ENCODE measurements around the gene GCN1. TPM values are rescaled to one million over a fixed set of nuclear protein-coding genes. Genes with fewer than 3 reads are reported as not detected.

The GCN1 gene
- total RNA-seq, 2 donors from 2014 or later = 39.3 to 120 TPM

GRCh38 chr12:120158351-120158750, 36.2 kb downstream of the GCN1 start:
- H3K27me3 ChIP-seq (replicated peaks; ENCODE audit: insufficient read depth) = no peaks in the 10 kb centered on the region
- intact Hi-C loops (cut with DNase I) = no loop called here
- H3K4me1 ChIP-seq (replicated peaks) = no peaks in the 10 kb centered on the region
- no peak for TF ChIP-seq POLR2AphosphoS5 (IDR thresholded peaks at IDR 0.05)
- TF ChIP-seq CTCF (IDR thresholded peaks at IDR 0.05) = no peak
- TF ChIP-seq POLR2A (IDR thresholded peaks at IDR 0.05) = no peak
- WGBS = 95% methylated on average over 10 of the region's 10 CpGs
- H3K27ac ChIP-seq = no peak overlapping the region
- H3K36me3 ChIP-seq = peaks cover 28 to 72% of the 10 kb centered on the region in 2 donors
- DNase-seq (ENCODE audit: low spot score) = no peak
- H3K9me3 ChIP-seq = no peaks in the 10 kb centered on the region
- H3K4me3 ChIP-seq = no peak overlapping the region

- Histone ChIP-seq H3K27ac (no peak overlapping the region), H3K9me3 (no peaks in the 10 kb centered on the region), H3K4me1 (replicated peaks) (no peaks in the 10 kb centered on the region), H3K27me3 (replicated peaks; ENCODE audit: insufficient read depth) (no peaks in the 10 kb centered on the region), H3K36me3 (peaks cover 22 to 75% of the 10 kb centered on the region in 2 donors), H3K4me3 (no peak overlapping the region)
- TF ChIP-seq POLR2A (IDR thresholded peaks at IDR 0.05) (no peak), POLR2AphosphoS5 (IDR thresholded peaks at IDR 0.05) (no peak), CTCF (IDR thresholded peaks at IDR 0.05) (no peak)
- intact Hi-C loops (cut with DNase I) = no loop called here
- 80% methylated on average over 11 of the region's 11 CpGs for WGBS
- no peak for DNase-seq (ENCODE audit: low spot score)
Observed at GRCh38 chr12:120157678-120158077, 36.8 kb downstream of the GCN1 start.

GRCh38 chr12:120156315-120157259, 37.9 kb downstream of the GCN1 start:
- Histone ChIP-seq H3K4me1 (replicated peaks) (no peaks in the 10 kb centered on the region), H3K9me3 (no peaks in the 10 kb centered on the region), H3K36me3 (peaks cover 14 to 69% of the 10 kb centered on the region in 2 donors), H3K27me3 (replicated peaks; ENCODE audit: insufficient read depth) (no peaks in the 10 kb centered on the region), H3K27ac (no peak overlapping the region), H3K4me3 (no peak overlapping the region)
- DNase-seq (ENCODE audit: low spot score) = no peak
- no peak for TF ChIP-seq POLR2AphosphoS5 (IDR thresholded peaks at IDR 0.05)
- intact Hi-C loops (cut with DNase I) = no loop called here
- 93% methylated on average over 22 of the region's 22 CpGs for WGBS

GRCh38 chr12:120155072-120155471, 39.4 kb downstream of the GCN1 start:
- Histone ChIP-seq H3K27me3 (replicated peaks; ENCODE audit: insufficient read depth) (no peaks in the 10 kb centered on the region), H3K27ac (no peak overlapping the region), H3K4me3 (no peak overlapping the region), H3K9me3 (no peaks in the 10 kb centered on the region), H3K36me3 (peaks cover 13 to 63% of the 10 kb centered on the region in 2 donors), H3K4me1 (replicated peaks) (no peaks in the 10 kb centered on the region)
- WGBS = 94% methylated on average over 15 of the region's 15 CpGs
- intact Hi-C loops (cut with DNase I) = no loop called here
- DNase-seq (ENCODE audit: low spot score) = no peak
- TF ChIP-seq POLR2AphosphoS5 (IDR thresholded peaks at IDR 0.05) (no peak), CTCF (IDR thresholded peaks at IDR 0.05) (no peak), POLR2A (IDR thresholded peaks at IDR 0.05) (no peak)

GRCh38 chr12:120150919-120151525, 43.5 kb downstream of the GCN1 start:
- DNase-seq (ENCODE audit: low spot score) = no peak
- 95% methylated on average over 22 of the region's 22 CpGs for WGBS
- intact Hi-C loops (cut with DNase I) = no loop called here

More at GRCh38 chr12:120150919-120151525, 43.5 kb downstream of the GCN1 start:
- no peaks in the 10 kb centered on the region for H3K9me3 ChIP-seq
- peaks cover 26 to 53% of the 10 kb centered on the region in 2 donors for H3K36me3 ChIP-seq
- no peak overlapping the region for H3K4me3 ChIP-seq
- no peaks in the 10 kb centered on the region for H3K27me3 ChIP-seq (replicated peaks; ENCODE audit: insufficient read depth)
- H3K27ac ChIP-seq = no peak overlapping the region
- H3K4me1 ChIP-seq (replicated peaks) = no peaks in the 10 kb centered on the region
- no peak for TF ChIP-seq POLR2AphosphoS5 (IDR thresholded peaks at IDR 0.05)
- no peak for TF ChIP-seq CTCF (IDR thresholded peaks at IDR 0.05)
- no peak for TF ChIP-seq POLR2A (IDR thresholded peaks at IDR 0.05)

All from prostate gland (tissue), 2 donors.